Neural progenitor cell (in vitro differentiated cells): Measurements from ENCODE around the gene CSGALNACT2.
"Not testable (repeated sequence)": the region's sequence is repeated elsewhere in the genome, so short reads cannot be mapped to it uniquely, and the experiment has no call there.

Source experiments
- CTCF ChIP-seq: fragments of 200-600 bp; sonication (generic); IDR thresholded peaks from 2 replicates; pipeline ENCODE4 v1.5.1; 2017; ENCODE audit warnings: antibody characterized with exemption, mild to moderate bottlenecking
- EZH2 ChIP-seq: fragments of 200-600 bp; sonication (generic); IDR thresholded peaks from 2 replicates; pipeline ENCODE4 v1.6.1; 2017; ENCODE audit warnings: antibody characterized with exemption, mild to moderate bottlenecking, moderate library complexity

GRCh38 chr10:43099339-43099738 lies 38.9 kb upstream of the CSGALNACT2 start:
- TF ChIP-seq CTCF, EZH2: not testable (repeated sequence)
